Measurements from ENCODE around the gene CTNNBL1.

CTNNBL1 gene

GRCh38 chr20:37777988-37778659, 84.3 kb downstream of the CTNNBL1 start:
- DNase-seq (ENCODE audit: extremely low read depth, low read depth): no peak
- H3K4me3 ChIP-seq (replicated peaks; ENCODE audit: low read depth, low read length): no peak overlapping the region
- TF ChIP-seq CTCF (IDR thresholded peaks at IDR 0.05; ENCODE audit: low read depth, low read length, missing control alignments): no peak

GRCh38 chr20:37781626-37782025, 87.8 kb downstream of the CTNNBL1 start:
- no peak overlapping the region for H3K4me3 ChIP-seq (replicated peaks; ENCODE audit: low read depth, low read length)
- no peak for DNase-seq (ENCODE audit: extremely low read depth, low read depth)
- TF ChIP-seq CTCF (IDR thresholded peaks at IDR 0.05; ENCODE audit: low read depth, low read length, missing control alignments): no peak

- H3K4me3 ChIP-seq (replicated peaks; ENCODE audit: low read depth, low read length): no peak overlapping the region
- DNase-seq (ENCODE audit: extremely low read depth, low read depth): no peak
- no peak for TF ChIP-seq CTCF (IDR thresholded peaks at IDR 0.05; ENCODE audit: low read depth, low read length, missing control alignments)
Observed at GRCh38 chr20:37786043-37786442, 92.2 kb downstream of the CTNNBL1 start.

- H3K4me3 ChIP-seq (replicated peaks; ENCODE audit: low read depth, low read length): no peak overlapping the region
- no peak for DNase-seq (ENCODE audit: extremely low read depth, low read depth)
- TF ChIP-seq CTCF (IDR thresholded peaks at IDR 0.05; ENCODE audit: low read depth, low read length, missing control alignments): no peak
Observed at GRCh38 chr20:37789408-37789807, 95.6 kb downstream of the CTNNBL1 start.

- no peak overlapping the region for H3K4me3 ChIP-seq (replicated peaks; ENCODE audit: low read depth, low read length)
- DNase-seq (ENCODE audit: extremely low read depth, low read depth): no peak
- TF ChIP-seq CTCF (IDR thresholded peaks at IDR 0.05; ENCODE audit: low read depth, low read length, missing control alignments): no peak
Observed at GRCh38 chr20:37790900-37791299, 97.1 kb downstream of the CTNNBL1 start.

- no peak overlapping the region for H3K4me3 ChIP-seq (replicated peaks; ENCODE audit: low read depth, low read length)
- no peak for DNase-seq (ENCODE audit: extremely low read depth, low read depth)
- TF ChIP-seq CTCF (IDR thresholded peaks at IDR 0.05; ENCODE audit: low read depth, low read length, missing control alignments): no peak
Observed at GRCh38 chr20:37796121-37796520, 102.3 kb downstream of the CTNNBL1 start.

GRCh38 chr20:37796733-37797132, 102.9 kb downstream of the CTNNBL1 start:
- no peak for TF ChIP-seq CTCF (IDR thresholded peaks at IDR 0.05; ENCODE audit: low read depth, low read length, missing control alignments)
- DNase-seq (ENCODE audit: extremely low read depth, low read depth): no peak
- no peak overlapping the region for H3K4me3 ChIP-seq (replicated peaks; ENCODE audit: low read depth, low read length)
